Ureter (tissue), 1 donor: Measurements from ENCODE around the gene RAC3. TPM values are rescaled to one million over a fixed set of nuclear protein-coding genes. Genes with fewer than 3 reads are reported as not detected.

ENCODE experiments used
- DNase-seq: peaks from one replicate; pipeline ENCODE4 v3.0.0-alpha.2; 2020; ENCODE audit warnings: low spot score
- total RNA-seq: library from RNA; stranded (reverse); gene quantifications from one replicate; pipeline ENCODE4 v1.2.4, GENCODE V29; 2023
- donor health status: DM: yes; HTN: yes; CAD: no.

Gene RAC3
- total RNA-seq, 1 donor from 2014 or later, result 5.0 TPM

DNA sequence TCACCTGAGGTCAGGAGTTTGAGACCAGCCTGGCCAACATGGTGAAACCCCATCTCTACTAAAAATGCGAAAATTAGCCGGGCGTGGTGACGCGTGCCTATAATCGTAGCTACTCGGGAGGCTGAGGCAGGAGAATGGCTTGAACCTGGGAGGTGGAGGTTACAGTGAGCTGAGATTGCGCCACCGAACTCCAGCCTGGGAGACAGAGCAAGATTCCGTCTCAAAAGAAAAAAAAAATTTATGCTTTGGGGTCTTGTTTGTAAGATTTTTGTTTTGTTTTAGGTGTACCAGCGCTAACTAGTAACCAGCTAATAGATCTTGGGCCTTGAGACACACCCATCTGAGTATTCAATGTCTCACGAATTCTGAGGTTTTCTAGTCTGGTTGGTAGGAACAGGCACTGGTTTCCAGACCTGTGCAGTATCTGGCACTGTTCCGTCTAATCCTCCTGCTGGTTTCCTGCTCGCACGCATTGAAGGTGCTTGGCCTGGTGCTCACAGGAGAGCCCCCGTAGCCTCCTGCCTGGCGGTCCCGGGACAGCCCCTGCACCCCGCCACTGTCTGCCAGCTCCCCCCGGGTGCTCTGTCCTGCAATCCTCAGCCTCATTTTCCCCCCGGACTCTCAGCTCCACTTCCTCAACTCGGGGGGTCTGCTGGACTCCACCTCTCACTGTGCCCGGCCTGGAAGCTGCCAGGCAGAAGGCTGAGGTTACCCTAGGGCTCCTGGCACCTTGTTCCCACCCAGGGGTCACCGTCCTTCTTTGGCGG, 44.7 kb downstream of the RAC3 start:
- DNase-seq, result no peak

GRCh38 chr17:82076785-82077591, 45.5 kb downstream of the RAC3 start:
- no peak for DNase-seq

DNA sequence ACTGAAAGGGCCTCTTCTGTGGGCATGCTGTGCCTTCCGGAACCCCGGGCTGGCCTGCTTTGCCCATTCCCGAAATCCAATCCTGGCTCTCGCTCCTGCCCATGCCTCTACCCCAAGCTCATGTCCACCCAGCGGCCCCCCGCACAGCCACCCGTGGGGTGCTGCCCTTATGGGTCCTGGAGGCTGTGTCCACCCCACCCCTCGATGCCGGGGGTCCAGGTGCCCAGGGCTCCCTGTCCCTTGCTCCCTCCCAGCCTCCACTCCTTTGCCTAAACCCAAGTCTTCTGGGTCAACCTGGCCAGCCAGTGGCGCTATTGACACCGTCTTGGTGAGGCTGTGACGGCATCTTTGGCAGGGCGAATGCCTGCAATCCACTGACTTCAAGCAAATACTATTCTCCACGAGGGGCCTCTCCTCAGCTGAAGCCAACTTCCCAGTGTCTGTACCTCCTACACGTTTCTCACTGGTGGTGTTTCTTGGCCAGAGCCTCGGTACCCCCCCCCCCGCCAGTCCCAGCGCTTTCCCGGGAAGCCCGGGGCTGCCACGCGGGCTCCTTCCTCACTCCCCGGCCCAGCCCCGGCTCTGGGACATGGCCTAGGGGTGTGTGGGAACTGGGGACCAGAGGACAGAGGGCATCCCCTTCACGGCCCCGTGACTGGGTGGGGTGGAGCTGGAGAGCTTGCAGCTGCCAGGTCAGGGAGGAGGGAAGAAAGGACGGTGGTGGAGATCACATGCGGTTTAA, 46.3 kb downstream of the RAC3 start:
- no peak for DNase-seq

DNA sequence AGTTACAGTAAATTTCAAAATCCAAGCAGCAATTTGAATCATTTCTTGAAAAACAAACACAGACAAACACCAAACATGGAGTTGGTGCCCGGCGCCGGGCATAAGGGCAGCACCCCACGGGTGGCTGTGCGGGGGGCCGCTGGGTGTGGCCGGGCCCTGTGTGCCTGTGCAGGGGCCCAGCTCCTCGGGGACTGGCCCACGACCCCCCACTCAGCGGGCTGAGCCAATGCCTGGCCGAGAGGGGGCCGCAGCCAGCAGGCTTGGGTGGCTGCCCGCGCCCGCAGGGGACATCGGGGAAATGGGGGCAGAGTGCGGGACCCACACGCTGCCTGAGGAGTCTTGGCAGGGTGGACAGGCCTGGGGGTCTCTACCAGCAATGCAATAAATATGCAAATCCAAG, 47.0 kb downstream of the RAC3 start:
- DNase-seq, result no peak

- no peak for DNase-seq
Measured at GRCh38 chr17:82079001-82079677, 47.7 kb downstream of the RAC3 start.

DNA sequence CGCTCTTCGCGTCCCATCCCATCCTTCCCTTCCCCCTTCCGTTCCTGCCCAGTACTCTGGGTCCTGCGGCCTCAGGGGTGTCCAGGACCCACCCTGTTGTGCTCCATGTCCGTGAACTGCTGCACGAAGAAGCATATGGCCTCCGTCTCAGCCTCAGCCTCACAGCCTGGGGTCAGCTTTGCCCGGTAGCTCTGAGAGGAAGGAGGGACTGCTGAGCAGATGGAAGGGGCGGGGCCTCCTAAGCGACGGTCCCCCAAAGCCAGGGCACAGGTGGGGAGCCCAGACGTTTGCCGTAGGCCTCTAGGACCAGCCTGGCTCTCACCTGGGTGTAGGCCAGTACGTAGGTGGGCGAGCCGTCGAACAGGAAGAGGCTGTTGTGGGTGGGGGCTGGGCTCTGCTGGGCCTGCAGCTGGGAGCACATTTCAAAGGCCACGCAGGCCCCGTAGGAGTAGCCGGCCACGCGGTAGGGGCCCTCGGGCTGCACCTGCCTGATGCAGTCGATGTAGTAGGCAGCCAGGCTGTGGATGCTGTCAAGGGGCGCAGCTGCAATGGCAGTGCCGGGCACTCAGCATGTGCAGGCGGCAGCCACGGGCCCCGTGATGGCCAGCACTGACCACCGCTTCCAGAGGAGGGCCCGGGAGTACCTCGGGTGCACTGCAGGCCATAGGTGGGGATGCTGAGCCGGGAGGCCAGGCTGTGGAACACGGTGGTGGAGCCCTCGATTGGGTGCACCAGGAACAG, 48.7 kb downstream of the RAC3 start:
- DNase-seq, result no peak

DNA sequence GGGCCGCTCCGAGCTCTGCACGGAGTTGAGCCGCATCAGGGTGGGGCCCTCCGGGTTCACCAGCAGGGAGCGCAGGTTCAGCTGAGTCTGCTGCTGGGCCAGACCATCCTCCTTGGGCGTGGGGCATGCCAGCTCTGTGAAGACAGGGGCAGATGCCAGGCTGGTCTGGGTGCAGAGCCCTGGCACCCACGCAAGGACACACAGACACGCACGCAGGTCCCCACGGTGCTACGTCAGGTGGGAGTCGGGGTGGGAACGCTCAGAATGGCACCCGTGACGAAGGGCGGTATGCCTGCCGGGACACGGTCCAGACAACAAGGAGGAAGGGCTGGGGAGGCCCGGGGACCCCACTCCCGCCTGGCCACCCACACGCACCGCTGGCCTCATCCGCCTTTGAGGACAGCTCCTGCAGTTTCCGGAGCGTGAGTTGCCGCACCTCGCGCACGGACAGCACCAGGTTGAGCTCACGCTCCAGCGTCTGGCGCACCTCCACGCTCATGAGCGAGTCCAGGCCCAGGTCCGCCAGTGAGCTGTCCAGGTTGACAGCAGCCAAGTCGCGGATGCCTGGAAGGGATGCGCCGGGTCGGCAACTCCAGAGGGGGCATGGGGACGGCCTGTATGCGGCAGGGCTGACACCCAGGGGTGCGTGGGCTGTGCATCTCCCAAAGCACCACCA, 49.4 kb downstream of the RAC3 start:
- DNase-seq, result no peak

DNA sequence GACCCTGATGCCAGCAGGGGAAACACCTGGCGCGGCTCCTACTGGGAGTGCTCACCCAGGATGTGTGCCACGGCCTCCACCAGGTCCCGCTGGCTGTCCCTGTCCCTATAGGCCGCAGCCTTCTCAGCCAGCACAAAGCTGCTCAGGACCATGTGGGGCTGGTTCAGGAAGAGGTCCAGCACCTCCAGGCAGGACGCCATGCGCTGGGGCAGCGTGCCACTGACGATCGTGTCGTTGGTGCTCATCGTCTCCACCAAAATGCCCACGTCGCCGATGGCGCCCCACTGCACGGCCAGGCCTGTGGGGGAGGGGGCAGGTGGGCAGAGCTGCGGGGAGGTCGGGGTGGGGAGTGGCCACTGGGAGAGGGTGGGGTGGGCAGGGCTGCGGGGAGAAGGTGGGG, 50.1 kb downstream of the RAC3 start:
- no peak for DNase-seq

DNA sequence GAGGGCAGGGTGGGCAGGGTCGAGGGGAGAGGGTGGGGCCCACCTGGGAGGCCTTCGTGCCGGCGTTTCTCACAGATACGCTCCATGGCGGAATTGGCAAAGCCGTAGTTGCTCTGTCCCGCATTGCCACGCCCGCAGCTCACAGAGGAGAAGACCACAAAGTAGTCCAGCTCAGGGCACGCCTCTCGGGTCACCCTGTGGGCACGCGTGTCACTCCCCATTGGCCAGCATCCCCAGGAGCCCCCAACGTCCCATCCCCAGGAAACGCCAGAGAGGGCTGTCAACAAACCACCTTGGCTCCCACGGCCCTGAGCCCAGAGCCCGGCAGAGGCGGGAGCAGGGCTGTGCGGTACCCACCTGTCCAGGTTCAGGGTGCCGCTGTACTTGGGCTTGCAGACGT, 50.5 kb downstream of the RAC3 start:
- DNase-seq, result no peak

DNA sequence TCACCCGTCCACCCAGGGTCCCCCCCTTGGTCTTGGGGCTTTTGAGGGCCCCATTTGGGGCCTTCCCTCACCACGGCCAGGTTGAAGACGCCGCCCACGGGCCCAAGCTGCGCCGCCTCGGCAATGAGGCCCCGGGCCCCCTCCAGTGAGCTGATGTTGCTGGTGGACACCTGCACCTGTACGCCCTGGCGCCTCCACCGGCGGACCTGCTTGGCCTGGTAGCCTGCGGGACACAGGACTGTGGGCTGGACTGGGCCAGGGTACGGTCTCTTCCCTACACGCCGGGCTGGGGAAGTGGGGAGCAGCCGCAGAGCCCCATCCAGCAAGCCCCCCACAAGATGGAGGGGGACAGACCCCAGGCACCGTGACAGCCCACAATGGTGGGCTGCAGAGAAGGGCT, 51.0 kb downstream of the RAC3 start:
- no peak for DNase-seq

- no peak for DNase-seq
Measured at GRCh38 chr17:82083009-82083408, 51.5 kb downstream of the RAC3 start.

Other genes starting within 250 kb of the RAC3 start
- gene GCGR, start 227.5 kb upstream of the RAC3 start, total RNA-seq, result not detected
- 73.6 TPM for gene MCRIP1, start 198.4 kb upstream of the RAC3 start, total RNA-seq
- gene PPP1R27, start 196.6 kb upstream of the RAC3 start, total RNA-seq, result not detected
- gene P4HB, start 171.1 kb upstream of the RAC3 start, total RNA-seq, result 665 TPM
- 498 TPM for gene ARHGDIA, start 160.3 kb upstream of the RAC3 start, total RNA-seq
- 64.2 TPM for gene ALYREF, start 140.1 kb upstream of the RAC3 start, total RNA-seq
- 70.3 TPM for gene ANAPC11, start 140.0 kb upstream of the RAC3 start, total RNA-seq
- 0.29 TPM for gene NPB, start 129.4 kb upstream of the RAC3 start, total RNA-seq
- gene PCYT2, start 120.3 kb upstream of the RAC3 start, total RNA-seq, result 58.9 TPM
- gene SIRT7, start 113.5 kb upstream of the RAC3 start, total RNA-seq, result 30.4 TPM
- 14.1 TPM for gene MAFG, start 103.9 kb upstream of the RAC3 start, total RNA-seq
- 63.9 TPM for gene PYCR1, start 94.4 kb upstream of the RAC3 start, total RNA-seq
- gene MYADML2, start 84.4 kb upstream of the RAC3 start, total RNA-seq, result not detected
- 4.0 TPM for gene NOTUM, start 70.5 kb upstream of the RAC3 start, total RNA-seq
- 52.4 TPM for gene ASPSCR1, start 54.0 kb upstream of the RAC3 start, total RNA-seq
- gene CENPX, start 8.8 kb upstream of the RAC3 start, total RNA-seq, result 58.5 TPM
- 11.0 TPM for gene LRRC45, start 8.4 kb upstream of the RAC3 start, total RNA-seq
- 176 TPM for gene DCXR, start 6.0 kb downstream of the RAC3 start, total RNA-seq
- gene RFNG, start 20.1 kb downstream of the RAC3 start, total RNA-seq, result 30.0 TPM
- 91.2 TPM for gene GPS1, start 20.2 kb downstream of the RAC3 start, total RNA-seq
- 158 TPM for gene DUS1L, start 34.1 kb downstream of the RAC3 start, total RNA-seq
- 165 TPM for gene FASN, start 66.6 kb downstream of the RAC3 start, total RNA-seq
- 108 TPM for gene CCDC57, start 181.2 kb downstream of the RAC3 start, total RNA-seq
- 44.2 TPM for gene SLC16A3, start 197.4 kb downstream of the RAC3 start, total RNA-seq
- 170 TPM for gene CSNK1D, start 242.0 kb downstream of the RAC3 start, total RNA-seq